Prostate gland (tissue), 2 donors: ENCODE results near the gene TLR9.

Source experiments
- CTCF ChIP-seq, 4 experiments: fragments of 200-600 bp in 2 of 4; fragments of 450-650 bp in 2 of 4; sonication (generic) in 2 of 4; IDR thresholded peaks; 1 replicate in 3 of 4; 2 replicates in 1 of 4; pipeline ENCODE4 v1.5.1; 2016 to 2019; ENCODE audit warnings: antibody characterized with exemption in 4 of 4, mild to moderate bottlenecking in 2 of 4, moderate library complexity in 2 of 4
- POLR2A ChIP-seq: fragments of 450-650 bp; IDR thresholded peaks from one replicate; pipeline ENCODE4 v1.6.1; 2016; ENCODE audit warnings: antibody characterized with exemption, mild to moderate bottlenecking

- no peak for TF ChIP-seq CTCF (IDR thresholded peaks at IDR 0.05)
- TF ChIP-seq POLR2A, result no peak
Observed at GRCh38 chr3:52184690-52185089, 40.8 kb downstream of the TLR9 start.
